Activated T-cell treated with anti-CD3 and anti-CD28 coated beads, Interleukin-2, amount 50 U/mL, for 1 hour (primary cell): ENCODE data around the gene BNIP1.
"Not testable (repeated sequence)": the region's sequence is repeated elsewhere in the genome, so short reads cannot be mapped to it uniquely, and the experiment has no call there.

Experiments used
- DNase-seq: peaks from one replicate; pipeline ENCODE4 v3.0.0-alpha.2; 2020

The BNIP1 gene, protein sequence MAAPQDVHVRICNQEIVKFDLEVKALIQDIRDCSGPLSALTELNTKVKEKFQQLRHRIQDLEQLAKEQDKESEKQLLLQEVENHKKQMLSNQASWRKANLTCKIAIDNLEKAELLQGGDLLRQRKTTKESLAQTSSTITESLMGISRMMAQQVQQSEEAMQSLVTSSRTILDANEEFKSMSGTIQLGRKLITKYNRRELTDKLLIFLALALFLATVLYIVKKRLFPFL

DNA sequence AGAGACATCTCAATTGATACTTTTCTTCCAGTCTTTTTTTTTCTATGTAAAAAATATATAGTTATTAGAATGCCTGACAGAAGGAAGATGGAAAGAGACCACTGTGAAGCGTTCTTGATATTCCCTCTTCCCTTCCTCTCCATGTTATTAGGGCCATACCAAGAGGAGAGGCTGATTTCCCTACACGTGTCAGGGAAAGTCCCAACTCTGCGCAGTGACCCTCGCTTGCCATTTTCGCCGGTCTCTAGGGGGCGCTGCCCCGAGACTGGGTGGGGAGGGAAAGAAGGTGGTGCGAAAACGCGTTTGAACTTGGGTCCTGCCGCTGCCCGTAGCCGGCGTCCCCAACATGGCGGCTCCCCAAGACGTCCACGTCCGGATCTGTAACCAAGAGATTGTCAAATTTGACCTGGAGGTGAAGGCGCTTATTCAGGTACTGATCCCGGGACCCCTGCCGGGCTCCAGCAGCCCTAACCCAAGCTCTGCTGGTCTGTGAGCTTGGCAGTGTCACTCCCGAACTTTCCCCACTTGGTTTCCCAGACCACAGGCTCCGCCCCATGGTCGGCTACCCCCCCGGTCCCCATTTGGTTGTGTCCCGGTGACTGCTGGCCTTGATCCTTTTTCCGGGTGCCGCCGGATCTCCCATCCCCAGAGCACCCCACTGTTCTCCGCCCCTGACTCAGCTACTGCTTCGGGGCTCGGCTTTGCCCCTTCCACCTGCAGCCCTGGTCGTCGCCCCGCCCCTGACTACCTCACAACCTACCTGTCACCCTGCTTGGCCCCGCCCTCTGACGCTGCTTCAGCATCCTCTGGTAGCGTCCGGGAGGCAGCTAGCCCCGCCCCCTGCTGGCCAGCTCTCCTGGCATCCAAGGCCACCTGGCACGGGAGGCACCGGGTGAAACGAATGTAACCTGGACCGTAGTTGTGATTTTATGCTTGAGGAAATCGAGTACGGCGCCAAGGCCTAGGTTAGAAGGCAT lies at the start of gene BNIP1:
TSS of gene BNIP1 (plus strand) at position 332 of the 977 bp plus-strand sequence. CDS start at position 347, 15 bp downstream.
- peak; percentile 98 for DNase-seq

GRCh38 chr5:173098787-173099186 lies 45.5 kb upstream of the BNIP1 start:
- no peak for DNase-seq

GRCh38 chr5:173099461-173099860 lies 44.9 kb upstream of the BNIP1 start:
- DNase-seq, result no peak

DNA sequence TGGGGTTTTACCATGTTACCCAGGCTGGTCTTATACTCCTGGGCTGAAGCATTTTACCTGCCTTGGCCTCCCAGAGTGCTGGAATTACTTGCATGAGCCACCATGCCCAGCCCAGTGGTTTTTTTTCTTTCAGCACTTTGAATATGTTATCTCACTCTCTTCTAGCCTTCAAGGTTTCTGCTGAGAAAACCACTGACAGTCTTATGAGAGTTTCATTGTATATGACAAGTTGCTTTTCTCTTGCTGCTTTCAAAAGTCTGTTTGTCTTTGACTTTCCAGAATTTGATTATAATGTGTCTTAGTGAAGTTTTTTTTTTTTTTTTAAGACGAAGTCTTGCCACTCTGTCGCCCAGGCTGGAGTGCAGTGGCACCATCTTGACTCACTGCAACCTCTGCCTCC lies 43.1 kb upstream of the BNIP1 start:
- no peak for DNase-seq

DNA sequence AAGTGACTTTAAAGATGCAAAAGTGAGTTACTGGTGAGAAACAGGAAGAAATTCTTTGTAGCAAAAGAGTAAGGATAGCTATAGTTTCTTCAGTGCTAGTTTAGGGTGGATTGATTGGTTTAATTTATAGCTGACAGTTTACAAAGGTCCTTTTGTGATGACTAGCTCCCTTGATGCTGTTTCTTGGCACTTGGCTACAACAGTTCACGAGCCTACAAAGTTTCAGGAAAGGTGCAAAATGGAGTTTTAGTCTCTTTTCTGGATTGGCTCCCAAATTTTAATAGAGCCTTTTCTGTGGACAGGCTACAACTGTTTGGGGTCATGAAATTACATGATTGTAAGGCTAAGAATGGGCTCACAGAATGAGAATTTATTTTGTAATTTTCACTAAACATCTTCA lies 40.9 kb upstream of the BNIP1 start:
- DNase-seq, result no peak

GRCh38 chr5:173108914-173109313 lies 35.4 kb upstream of the BNIP1 start:
- DNase-seq, result no peak

DNA sequence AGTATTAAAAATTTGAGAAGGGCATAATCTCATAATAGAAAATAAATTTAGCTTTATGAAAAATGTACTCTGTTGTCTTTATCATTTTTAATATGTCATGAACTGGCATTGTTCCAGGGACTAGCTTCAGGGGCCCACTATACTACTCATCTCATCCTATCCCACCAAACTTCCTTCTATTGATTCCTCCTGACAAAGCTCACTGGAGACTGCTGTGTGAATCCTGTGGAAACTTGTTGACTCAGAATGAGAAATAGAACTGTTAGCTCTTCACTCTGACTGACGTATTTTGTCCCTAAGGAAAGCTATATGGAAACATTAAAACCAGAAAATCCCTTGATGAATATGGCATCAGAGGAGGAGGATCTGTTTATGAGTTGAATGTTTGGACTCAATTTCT lies 29.8 kb upstream of the BNIP1 start:
- no peak for DNase-seq

- no peak for DNase-seq
Observed at GRCh38 chr5:173119719-173120118, 24.6 kb upstream of the BNIP1 start.

GRCh38 chr5:173123416-173123815 lies 20.9 kb upstream of the BNIP1 start:
- no peak for DNase-seq

DNA sequence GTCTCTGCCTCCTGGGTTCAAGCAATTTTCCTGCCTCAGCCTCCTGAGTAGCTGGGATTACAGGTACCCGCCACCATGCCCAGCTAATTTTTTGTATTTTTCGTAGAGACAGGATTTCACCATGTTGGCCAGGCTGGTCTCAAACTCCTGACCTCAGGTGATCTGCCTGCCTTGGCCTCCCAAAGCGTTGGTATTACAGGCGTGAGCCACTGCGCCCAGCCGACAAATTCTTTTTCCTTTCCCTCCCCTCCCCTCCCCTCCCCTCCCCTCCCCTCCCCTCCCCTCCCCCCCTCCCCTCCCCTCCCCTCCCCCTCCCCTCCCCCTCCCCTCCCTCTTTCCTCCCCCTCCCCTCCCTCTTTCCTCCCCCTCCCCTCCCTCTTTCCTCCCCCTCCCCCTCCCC lies 12.2 kb upstream of the BNIP1 start:
- DNase-seq, result not testable (repeated sequence)

DNA sequence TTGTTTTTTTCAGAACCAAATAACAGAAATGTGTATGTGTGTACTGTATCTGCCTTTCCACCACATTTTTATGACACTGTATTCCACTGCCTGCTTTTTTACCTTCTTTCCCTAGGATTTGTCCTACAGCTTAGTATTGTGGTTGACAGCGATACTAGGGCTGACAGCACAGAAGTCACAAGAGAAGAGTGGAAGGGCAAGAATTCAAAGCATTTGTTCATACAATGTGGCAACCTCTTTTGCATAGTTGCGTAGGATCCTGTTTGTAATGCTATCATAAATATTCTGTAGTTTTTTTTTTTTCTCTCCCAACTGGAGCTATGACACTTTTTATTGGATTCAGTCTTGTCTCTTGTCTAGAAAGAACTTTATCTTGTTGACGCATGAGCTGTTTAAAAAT lies 5.6 kb upstream of the BNIP1 start:
- DNase-seq, result no peak

GRCh38 chr5:173139631-173140030 lies 4.7 kb upstream of the BNIP1 start:
- no peak for DNase-seq

GRCh38 chr5:173140769-173141168 lies 3.6 kb upstream of the BNIP1 start:
- no peak for DNase-seq

- no peak for DNase-seq
Observed at GRCh38 chr5:173143567-173143966, 764 bp upstream of the BNIP1 start.

DNA sequence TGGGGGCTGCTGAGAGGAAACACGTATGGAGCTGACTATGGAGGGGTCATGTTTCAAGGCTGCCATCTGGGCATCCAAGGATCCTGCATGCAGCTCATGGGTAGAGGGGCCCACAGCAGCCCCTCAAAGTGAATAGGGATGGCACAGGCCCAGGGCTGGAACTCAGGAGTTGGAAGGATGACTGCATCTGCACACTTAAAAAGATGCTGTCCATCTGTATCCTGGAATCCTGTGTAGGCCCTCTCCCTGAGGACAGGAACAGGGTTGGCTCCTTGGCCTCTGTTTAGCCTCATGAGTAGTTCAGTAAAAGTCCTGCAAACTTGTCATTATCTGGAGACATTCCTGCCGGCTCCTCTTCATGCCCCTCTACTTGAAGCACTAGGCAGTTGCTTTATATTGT lies 4.0 kb downstream of the BNIP1 start:
- no peak for DNase-seq

GRCh38 chr5:173152547-173152946 lies 8.2 kb downstream of the BNIP1 start:
- DNase-seq, result no peak

DNA sequence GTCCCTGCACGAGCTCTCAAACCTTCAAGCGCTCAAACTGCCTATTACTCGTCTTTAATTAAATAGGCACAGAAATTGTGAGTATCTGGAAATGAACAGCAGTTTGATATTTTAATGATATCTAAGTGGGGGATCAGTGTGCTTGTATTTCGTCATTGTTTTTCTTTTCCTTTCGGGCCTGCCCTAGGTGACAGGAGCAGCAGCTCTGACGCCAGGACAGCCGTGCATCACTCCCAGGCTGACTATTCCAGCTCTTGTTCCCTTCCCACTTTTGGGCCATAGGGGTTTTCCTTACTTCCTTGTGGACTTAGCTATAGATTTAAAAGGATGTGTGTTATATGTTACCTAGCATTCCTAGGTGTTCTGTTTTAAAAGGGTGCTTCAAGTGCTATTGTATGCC lies 9.5 kb downstream of the BNIP1 start:
- DNase-seq, result no peak

GRCh38 chr5:173154619-173155018 lies 10.3 kb downstream of the BNIP1 start:
- not testable (repeated sequence) for DNase-seq

GRCh38 chr5:173155912-173156311 lies 11.6 kb downstream of the BNIP1 start:
- no peak for DNase-seq

GRCh38 chr5:173158366-173158765 lies 14.0 kb downstream of the BNIP1 start:
- DNase-seq, result no peak

- DNase-seq, result no peak
Observed at GRCh38 chr5:173159256-173159655, 14.9 kb downstream of the BNIP1 start.

DNA sequence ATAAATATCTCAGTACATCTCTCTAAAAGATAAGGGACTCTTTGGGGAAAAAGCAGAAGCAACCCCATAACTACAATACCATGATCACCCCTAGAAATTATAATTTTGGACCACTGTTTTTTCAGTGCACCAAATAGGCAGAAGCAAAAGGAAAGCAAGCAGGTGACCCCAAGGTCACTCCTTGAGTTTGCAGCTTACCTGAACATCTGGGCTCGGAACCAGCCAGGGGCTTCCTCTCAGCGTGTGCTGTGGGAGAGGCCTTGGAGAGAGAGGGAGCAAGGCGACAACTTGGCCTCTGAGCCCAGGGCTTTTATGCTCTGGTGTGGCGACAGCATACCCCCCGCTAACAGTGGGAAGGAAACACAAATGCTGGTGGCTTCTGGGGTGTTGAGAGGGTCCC lies 16.8 kb downstream of the BNIP1 start:
- no peak for DNase-seq

DNA sequence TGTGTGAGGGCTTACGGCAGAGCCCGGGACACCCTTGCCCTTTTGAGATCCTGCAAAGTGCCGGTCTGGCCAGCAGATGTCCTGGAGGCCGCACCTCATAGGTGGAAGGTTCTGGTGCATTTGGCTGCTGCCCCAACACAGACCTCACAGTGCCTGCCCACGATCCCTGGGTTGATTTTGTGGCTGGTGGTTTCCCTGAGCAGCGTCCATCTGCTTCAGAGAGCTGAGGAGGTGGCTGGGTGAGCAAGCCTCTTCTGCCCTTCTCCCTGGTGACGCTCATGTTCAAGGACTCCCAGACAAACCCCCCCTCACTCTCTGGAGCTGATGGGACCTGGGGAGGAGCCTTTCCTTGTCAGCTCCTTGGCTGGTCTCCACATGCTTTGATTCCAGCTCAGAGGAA lies 18.9 kb downstream of the BNIP1 start:
- no peak for DNase-seq
